Measurements from ENCODE around the gene ASB8. TPM values are rescaled to one million over a fixed set of nuclear protein-coding genes. Genes with fewer than 3 reads are reported as not detected.

ASB8 gene
- total RNA-seq, 2 donors from 2014 or later, result 20.7 to 45.3 TPM

DNA sequence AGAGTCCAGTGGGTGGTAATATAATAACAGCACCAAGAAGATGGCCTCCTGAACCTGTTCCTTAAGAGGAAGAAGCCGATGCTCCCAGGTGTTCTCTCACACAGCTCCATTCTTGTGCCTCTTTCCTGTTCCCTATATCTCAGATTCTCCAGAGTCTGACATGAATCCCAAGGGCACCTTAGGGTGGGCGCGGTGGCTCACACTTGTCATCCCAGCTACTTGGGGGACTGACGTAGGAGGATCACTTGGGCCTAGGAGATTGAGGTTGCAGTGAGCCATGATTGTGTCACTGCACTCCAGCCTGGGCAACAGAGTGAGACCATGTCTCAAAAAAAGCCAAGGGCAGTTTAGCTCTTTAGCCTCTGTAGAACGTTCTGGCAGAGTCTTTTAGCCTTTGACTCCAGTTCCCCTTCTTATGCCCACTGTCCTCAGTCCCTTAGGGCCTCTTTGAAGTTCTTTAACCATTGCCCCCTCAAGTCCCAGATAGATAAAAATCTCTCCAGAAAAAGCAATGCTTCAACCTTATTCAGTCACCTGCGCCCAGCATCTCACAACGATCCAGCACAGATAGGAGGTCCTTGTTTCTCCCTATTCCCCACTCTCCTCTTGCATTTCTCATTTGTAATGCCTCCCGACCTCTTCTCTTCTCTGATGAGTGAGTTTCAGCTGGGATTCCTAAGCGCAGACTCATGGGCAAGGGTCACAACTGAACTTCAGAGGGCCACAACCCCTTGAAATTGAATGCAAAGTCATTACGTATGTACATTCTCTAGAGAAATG is 30.8 kb upstream of the ASB8 start:
- Histone ChIP-seq H3K4me3 (no peak overlapping the region), H3K4me1 (ENCODE audit: control insufficient read depth in 1 of 2, low read depth in 2 of 2) (peaks cover 4 to 8% of the 10 kb centered on the region in 2 donors), H3K9me3 (no peaks in the 10 kb centered on the region), H3K27me3 (replicated peaks; ENCODE audit: insufficient read depth) (no peaks in the 10 kb centered on the region), H3K27ac (no peak overlapping the region), H3K36me3 (no peaks in the 10 kb centered on the region)
- no peak for DNase-seq (ENCODE audit: low spot score)
- no peak for TF ChIP-seq CTCF (IDR thresholded peaks at IDR 0.05)
- ATAC-seq (ENCODE audit: insufficient number of reproducible peaks, low FRiP score, low read depth), result no peak

DNA sequence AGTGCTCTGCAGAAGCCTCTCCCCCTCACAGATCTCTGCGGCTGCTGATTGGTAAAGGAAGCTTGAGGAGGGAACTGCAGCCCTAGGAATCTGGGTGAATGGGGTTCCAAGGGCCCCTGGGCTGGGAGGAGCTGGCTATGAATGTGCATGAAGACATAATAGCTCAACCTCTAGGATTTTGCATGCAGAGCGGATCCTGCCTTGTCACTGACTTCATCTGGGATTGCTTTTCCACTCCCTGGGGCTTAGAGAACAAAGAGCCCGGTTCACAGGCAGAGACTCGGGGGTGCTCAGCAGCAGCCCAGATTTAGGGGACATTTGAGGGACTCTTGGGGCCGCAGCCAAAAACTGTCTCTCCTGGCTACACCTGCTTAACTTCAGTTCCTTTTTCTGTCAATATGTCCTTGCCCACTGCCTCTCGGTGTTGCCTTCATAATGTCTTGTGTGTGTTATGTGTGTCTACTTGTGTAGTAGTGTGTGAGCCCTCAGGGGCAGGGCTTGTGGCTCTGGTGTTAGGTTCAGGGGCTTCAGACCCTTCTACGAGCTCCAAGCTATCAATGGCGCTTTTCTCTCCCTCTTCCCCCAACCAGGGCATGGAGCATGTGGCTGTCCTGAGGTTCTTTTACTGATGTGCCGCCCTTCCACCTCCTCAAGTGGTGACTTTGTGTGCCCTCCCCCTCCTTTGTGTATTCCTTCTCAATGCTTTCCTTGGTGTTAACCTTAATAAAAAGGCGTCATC is 28.0 kb upstream of the ASB8 start:
- no peak for TF ChIP-seq CTCF (IDR thresholded peaks at IDR 0.05)
- Histone ChIP-seq H3K27me3 (replicated peaks; ENCODE audit: insufficient read depth) (no peaks in the 10 kb centered on the region), H3K9me3 (no peaks in the 10 kb centered on the region), H3K4me1 (ENCODE audit: control insufficient read depth in 1 of 2, low read depth in 2 of 2) (peaks cover 4 to 16% of the 10 kb centered on the region in 2 donors), H3K36me3 (no peaks in the 10 kb centered on the region), H3K27ac (no peak overlapping the region), H3K4me3 (no peak overlapping the region)
- ATAC-seq (ENCODE audit: insufficient number of reproducible peaks, low FRiP score, low read depth) (no peak), DNase-seq (ENCODE audit: low spot score) (no peak)

- no peaks in the 10 kb centered on the region for H3K27me3 ChIP-seq (replicated peaks; ENCODE audit: insufficient read depth)
- ATAC-seq (ENCODE audit: insufficient number of reproducible peaks, low FRiP score, low read depth) (no peak), DNase-seq (ENCODE audit: low spot score) (no peak)
- no peaks in the 10 kb centered on the region for H3K36me3 ChIP-seq
- H3K9me3 ChIP-seq, result no peaks in the 10 kb centered on the region
- no peak overlapping the region for H3K27ac ChIP-seq
- TF ChIP-seq CTCF (IDR thresholded peaks at IDR 0.05), result no peak
- peaks cover 4 to 16% of the 10 kb centered on the region in 2 donors for H3K4me1 ChIP-seq (ENCODE audit: control insufficient read depth in 1 of 2, low read depth in 2 of 2)
- peak overlapping the region; percentile 96 for H3K4me3 ChIP-seq
Measured at GRCh38 chr12:48184549-48184922, 27.2 kb upstream of the ASB8 start.

DNA sequence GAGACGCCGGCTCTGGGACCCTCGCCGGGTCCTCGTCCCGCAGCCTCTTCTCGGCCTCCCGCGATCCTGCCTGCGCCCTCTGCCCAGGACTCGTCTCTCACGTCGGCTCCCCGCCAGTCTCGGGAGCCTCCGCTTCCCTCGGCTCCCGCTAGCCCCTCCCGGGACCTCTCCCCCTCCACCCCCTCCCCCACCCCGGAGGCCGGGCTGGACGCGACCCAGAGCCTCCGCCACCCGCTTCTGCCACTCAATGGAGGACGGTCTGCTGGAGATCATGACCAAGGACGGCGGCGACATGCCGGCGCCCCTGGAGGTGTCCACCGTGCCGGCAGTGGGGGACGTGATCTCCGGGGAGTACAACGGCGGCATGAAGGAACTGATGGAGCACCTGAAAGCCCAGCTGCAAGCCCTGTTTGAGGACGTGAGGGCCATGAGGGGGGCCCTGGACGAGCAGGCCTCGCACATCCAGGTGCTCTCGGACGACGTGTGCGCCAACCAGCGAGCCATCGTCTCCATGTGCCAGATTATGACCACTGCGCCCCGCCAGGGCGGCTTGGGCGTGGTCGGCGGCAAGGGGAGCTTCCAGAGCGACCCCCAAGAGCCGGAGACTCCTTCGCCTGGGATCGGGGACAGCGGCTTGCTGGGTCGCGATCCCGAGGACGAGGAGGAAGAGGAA is 26.7 kb upstream of the ASB8 start:
- DNase-seq (ENCODE audit: low spot score) (no peak), ATAC-seq (ENCODE audit: insufficient number of reproducible peaks, low FRiP score, low read depth) (no peak)
- H3K4me1 ChIP-seq (ENCODE audit: control insufficient read depth in 1 of 2, low read depth in 2 of 2), result peaks cover 4 to 16% of the 10 kb centered on the region in 2 donors
- H3K9me3 ChIP-seq, result no peaks in the 10 kb centered on the region
- H3K36me3 ChIP-seq, result no peaks in the 10 kb centered on the region
- no peaks in the 10 kb centered on the region for H3K27me3 ChIP-seq (replicated peaks; ENCODE audit: insufficient read depth)
- H3K4me3 ChIP-seq, result peak overlapping the region; percentile 96
- no peak overlapping the region for H3K27ac ChIP-seq
- TF ChIP-seq CTCF (IDR thresholded peaks at IDR 0.05), result no peak
